ENCODE results near the gene ADGRA1. TPM values are rescaled to one million over a fixed set of nuclear protein-coding genes. Genes with fewer than 3 reads are reported as not detected.

Gene ADGRA1
- total and polyA plus RNA-seq, 2 donors (not counting 3 experiments of a cell fraction or from before 2014, with no cell fraction given): not detected

DNA sequence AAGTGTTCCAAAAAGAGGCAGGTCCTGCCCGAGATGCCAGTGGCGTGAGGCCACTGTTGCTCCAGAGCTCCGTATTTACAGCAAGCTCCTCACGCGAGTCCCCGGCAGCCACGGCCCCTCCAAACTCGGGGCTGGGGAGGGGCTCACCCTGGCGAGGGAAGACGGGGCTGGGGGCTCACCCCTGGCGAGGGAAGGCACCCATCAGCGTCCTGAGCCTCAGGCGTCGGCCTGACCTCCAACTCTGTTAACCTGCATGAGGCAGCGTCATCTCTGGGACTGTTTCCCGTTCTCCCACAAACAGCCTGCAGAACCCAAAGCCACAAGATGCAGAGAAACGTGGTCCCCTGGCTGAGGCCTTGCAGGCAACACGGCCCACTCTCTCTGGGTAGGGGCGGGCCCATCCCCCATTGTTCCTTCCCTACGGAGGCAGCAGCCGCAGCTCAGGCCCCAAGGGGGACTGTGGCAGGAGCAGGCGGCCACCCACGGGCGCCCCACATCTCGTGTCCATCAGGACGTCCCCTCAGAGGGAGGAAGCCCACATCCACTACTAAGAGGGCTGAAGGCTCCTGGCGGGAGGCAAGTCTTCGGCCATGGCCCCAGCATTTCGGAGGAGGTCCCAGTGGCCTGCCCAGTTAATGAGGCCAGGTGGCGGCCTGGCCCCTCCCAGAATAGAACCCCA, 4.2 kb upstream of the ADGRA1 start:
- TF ChIP-seq, protein P1, sequence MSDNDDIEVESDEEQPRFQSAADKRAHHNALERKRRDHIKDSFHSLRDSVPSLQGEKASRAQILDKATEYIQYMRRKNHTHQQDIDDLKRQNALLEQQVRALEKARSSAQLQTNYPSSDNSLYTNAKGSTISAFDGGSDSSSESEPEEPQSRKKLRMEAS (IDR thresholded peaks at IDR 0.05; ENCODE audit: insufficient read depth, insufficient read length): no peak
- TF ChIP-seq JUN (IDR thresholded peaks at IDR 0.05; ENCODE audit: borderline replicate concordance, insufficient read depth, insufficient read length, low read depth) (no peak), GATA2 (IDR thresholded peaks at IDR 0.05; ENCODE audit: insufficient read depth, insufficient read length, low read depth, low read length) (no peak), POLR2AphosphoS5 (IDR thresholded peaks at IDR 0.05; ENCODE audit: insufficient read depth, low read depth, low read length) (no peak), FOS (IDR thresholded peaks at IDR 0.05; ENCODE audit: borderline replicate concordance, insufficient read depth, low read length) (no peak), MYC (IDR thresholded peaks at IDR 0.05; ENCODE audit: low read depth, low read length) (no peak), POLR2A (IDR thresholded peaks at IDR 0.05; ENCODE audit: low read depth, low read length) (no peak), EZH2 (IDR thresholded peaks at IDR 0.05; ENCODE audit: borderline replicate concordance, low read depth, low read length, severe bottlenecking) (no peak)
- TF ChIP-seq, protein P2, sequence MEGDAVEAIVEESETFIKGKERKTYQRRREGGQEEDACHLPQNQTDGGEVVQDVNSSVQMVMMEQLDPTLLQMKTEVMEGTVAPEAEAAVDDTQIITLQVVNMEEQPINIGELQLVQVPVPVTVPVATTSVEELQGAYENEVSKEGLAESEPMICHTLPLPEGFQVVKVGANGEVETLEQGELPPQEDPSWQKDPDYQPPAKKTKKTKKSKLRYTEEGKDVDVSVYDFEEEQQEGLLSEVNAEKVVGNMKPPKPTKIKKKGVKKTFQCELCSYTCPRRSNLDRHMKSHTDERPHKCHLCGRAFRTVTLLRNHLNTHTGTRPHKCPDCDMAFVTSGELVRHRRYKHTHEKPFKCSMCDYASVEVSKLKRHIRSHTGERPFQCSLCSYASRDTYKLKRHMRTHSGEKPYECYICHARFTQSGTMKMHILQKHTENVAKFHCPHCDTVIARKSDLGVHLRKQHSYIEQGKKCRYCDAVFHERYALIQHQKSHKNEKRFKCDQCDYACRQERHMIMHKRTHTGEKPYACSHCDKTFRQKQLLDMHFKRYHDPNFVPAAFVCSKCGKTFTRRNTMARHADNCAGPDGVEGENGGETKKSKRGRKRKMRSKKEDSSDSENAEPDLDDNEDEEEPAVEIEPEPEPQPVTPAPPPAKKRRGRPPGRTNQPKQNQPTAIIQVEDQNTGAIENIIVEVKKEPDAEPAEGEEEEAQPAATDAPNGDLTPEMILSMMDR (IDR thresholded peaks at IDR 0.05; ENCODE audit: extremely low read depth in 1 of 2, insufficient read depth in 1 of 2, low read depth in 1 of 2, low read length in 2 of 2): no peak
- dilution Hi-C loops (cut with MboI; ENCODE audit: extremely low pct_ligation_motif_present, low sequenced_read_pairs) (no loop called here), intact Hi-C loops (cut with micrococcal nuclease) (no loop called here)
- peaks cover 5 to 12% of the 10 kb centered on the region in 2 experiments for H3K27me3 ChIP-seq (ENCODE audit: control insufficient read depth in 2 of 2, insufficient read depth in 2 of 2, low read length in 2 of 2)
- H2AFZ ChIP-seq (ENCODE audit: low read depth, low read length): no peak overlapping the region
- no peak overlapping the region for H3K27ac ChIP-seq (ENCODE audit: insufficient read depth, low read depth, low read length)
- no TSS peak for BruUV-seq (replicated peaks)
- no peaks in the 10 kb centered on the region for H4K20me1 ChIP-seq (replicated peaks; ENCODE audit: control insufficient read depth, extremely low read depth, insufficient read depth, low read length)
- DNase-seq (ENCODE audit: low read depth, low spot score) (no peak), FAIRE-seq (no peak)
- no peaks in the 10 kb centered on the region for H3K9me3 ChIP-seq (replicated peaks; ENCODE audit: control insufficient read depth, insufficient read depth, low read length)
- H3K36me3 ChIP-seq (ENCODE audit: control insufficient read depth in 2 of 2, extremely low read depth in 1 of 2, insufficient read depth in 2 of 2, low read length in 2 of 2): no peaks in the 10 kb centered on the region
- no peak overlapping the region for H3K4me2 ChIP-seq (ENCODE audit: insufficient read depth, low read length)
- no peak overlapping the region for H3K9ac ChIP-seq (replicated peaks; ENCODE audit: extremely low read depth, insufficient read depth, low read length)
- H3K4me3 ChIP-seq (replicated peaks in 1 of 3; ENCODE audit: insufficient read depth in 1 of 3, low read depth in 1 of 3, low read length in 3 of 3): no peak overlapping the region
- POLR2A ChIA-PET: no interaction called here
- no peaks in the 10 kb centered on the region for H3K9me1 ChIP-seq (replicated peaks; ENCODE audit: control insufficient read depth, extremely low read depth, insufficient read depth, low read length)
- CTCF ChIA-PET: no interaction called here
- no peaks in the 10 kb centered on the region for H3K79me2 ChIP-seq (ENCODE audit: control insufficient read depth, insufficient read depth, low read length)
- H3K4me1 ChIP-seq (ENCODE audit: control insufficient read depth, extremely low read depth, insufficient read depth, low read length): no peaks in the 10 kb centered on the region
